H1 (cell line): ENCODE measurements around the gene C1orf50. TPM values are rescaled to one million over a fixed set of nuclear protein-coding genes. Genes with fewer than 3 reads are reported as not detected.

Experiments used
- CTCF ChIA-PET: fragments of 300-600 bp; sonication (Branson Sonifier 250); formaldehyde crosslinking; loops from one replicate; lab custom pipeline; 2021; ENCODE audit not compliant: partially characterized antibody; lab: Charles Lee
- POLR2A ChIA-PET: fragments of 300-600 bp; sonication (Branson Sonifier 250); formaldehyde crosslinking; loops from one replicate; lab custom pipeline; 2021; ENCODE audit warnings: inconsistent platforms; ENCODE audit not compliant: partially characterized antibody; lab: Charles Lee
- DNase-seq, 2 experiments: peaks; one replicate each; pipeline versions ENCODE4 v3.0.0 to v3.0.0-alpha.2; 2010 to 2022; ENCODE audit warnings: low spot score in 2 of 2, low read depth in 1 of 2, mixed read lengths in 1 of 2
- FAIRE-seq: peaks from 2 replicates; lab custom pipeline; 2011; peaks lifted over from hg19 to GRCh38; lab: Jason Lieb, UNC
- H2AFZ ChIP-seq: 2 replicates; pipeline ENCODE4 v1.8.1; 2012; ENCODE audit warnings: low read length, inconsistent platforms
- H2AK5ac ChIP-seq: 2 replicates; pipeline ENCODE4 v1.6.1; 2013; ENCODE audit warnings: low read depth, low read length
- H2BK120ac ChIP-seq: replicated peaks from 2 replicates; pipeline ENCODE3; 2013; ENCODE audit warnings: low read depth, low read length, inconsistent platforms
- H2BK12ac ChIP-seq: 2 replicates; pipeline ENCODE4 v1.6.1; 2013; ENCODE audit warnings: low read depth, low read length
- H2BK15ac ChIP-seq: 2 replicates; pipeline ENCODE4 v1.6.1; 2013; ENCODE audit warnings: low read length
- H2BK20ac ChIP-seq: 2 replicates; pipeline ENCODE4 v1.6.1; 2013; ENCODE audit warnings: low read length
- H2BK5ac ChIP-seq: 2 replicates; pipeline ENCODE4 v1.6.1; 2013; ENCODE audit warnings: low read depth, low read length
- H3K14ac ChIP-seq: 2 replicates; pipeline ENCODE4 v1.6.1; 2013; ENCODE audit warnings: inconsistent platforms; ENCODE audit not compliant: insufficient read length
- H3K18ac ChIP-seq: 2 replicates; pipeline ENCODE4 v1.6.1; 2013; ENCODE audit warnings: low read length; ENCODE audit errors: extremely low read depth
- H3K23ac ChIP-seq: 2 replicates; pipeline ENCODE4 v1.6.1; 2013; ENCODE audit warnings: inconsistent platforms; ENCODE audit not compliant: insufficient read length
- H3K23me2 ChIP-seq: 2 replicates; pipeline ENCODE4 v1.6.1; 2013; ENCODE audit warnings: low read depth, low read length
- H3K27ac ChIP-seq: 2 replicates; pipeline ENCODE4 v1.6.1; 2011; ENCODE audit warnings: low read depth, low read length, inconsistent platforms
- H3K27me3 ChIP-seq, 4 experiments: replicated peaks in 1 of 4; 1 replicate in 1 of 4; 2 replicates in 3 of 4; pipeline versions ENCODE4 v1.6.1 to v1.8.1; 2011 to 2013; ENCODE audit warnings: low read length in 3 of 4, mild to moderate bottlenecking in 3 of 4, inconsistent platforms in 2 of 4, mixed read lengths in 2 of 4, moderate library complexity in 1 of 4; ENCODE audit not compliant: control insufficient read depth in 3 of 4, insufficient read depth in 3 of 4; ENCODE audit errors: extremely low read depth in 1 of 4
- H3K36me3 ChIP-seq, 4 experiments: 2 replicates each; pipeline versions ENCODE4 v1.6.1 to v1.8.1; 2011 to 2013; ENCODE audit warnings: mild to moderate bottlenecking in 4 of 4, low read length in 3 of 4, moderate library complexity in 2 of 4, control low read depth in 1 of 4, inconsistent platforms in 1 of 4; ENCODE audit not compliant: insufficient read depth in 4 of 4, control insufficient read depth in 2 of 4
- H3K4ac ChIP-seq: replicated peaks from 2 replicates; pipeline ENCODE3; 2013; ENCODE audit warnings: low read length, low read depth, mixed read lengths, inconsistent platforms; ENCODE audit not compliant: insufficient read length
- H3K4me1 ChIP-seq, 4 experiments: replicated peaks in 1 of 4; 1 replicate in 1 of 4; 2 replicates in 3 of 4; pipeline versions ENCODE4 v1.6.1 to v1.8.1; 2011 to 2013; ENCODE audit warnings: low read length in 3 of 4, inconsistent platforms in 2 of 4, mixed read lengths in 1 of 4; ENCODE audit not compliant: insufficient read depth in 4 of 4, control insufficient read depth in 3 of 4
- H3K4me2 ChIP-seq, 2 experiments: 2 replicates each; pipeline versions ENCODE4 v1.6.1 to v1.8.1; 2011 to 2013; ENCODE audit warnings: low read depth in 2 of 2, low read length in 2 of 2, control low read depth in 1 of 2, inconsistent platforms in 1 of 2, mild to moderate bottlenecking in 1 of 2; ENCODE audit not compliant: insufficient read depth in 1 of 2
- H3K4me3 ChIP-seq, 4 experiments: fragments of 200-600, 300-600 bp in 1 of 4; sonication (generic), shearing (Covaris generic), sonication (Bioruptor Twin) in 1 of 4; 2 replicates each; pipeline versions ENCODE4 v1.5.1 to v1.8.1; 2011 to 2016; ENCODE audit warnings: low read length in 4 of 4, low read depth in 3 of 4, control low read depth in 2 of 4, inconsistent platforms in 2 of 4, mild to moderate bottlenecking in 2 of 4, mixed read lengths in 1 of 4, moderate library complexity in 1 of 4; ENCODE audit not compliant: insufficient read depth in 2 of 4; ENCODE audit errors: extremely low read depth in 1 of 4
- H3K56ac ChIP-seq: replicated peaks from 2 replicates; pipeline ENCODE3; 2013; ENCODE audit warnings: low read depth, mild to moderate bottlenecking, mixed read lengths, low read length, inconsistent platforms; ENCODE audit not compliant: insufficient read length
- H3K79me1 ChIP-seq: 2 replicates; pipeline ENCODE4 v1.6.1; 2013; ENCODE audit warnings: low read depth, low read length, control low read depth
- H3K79me2 ChIP-seq, 2 experiments: 2 replicates each; pipeline versions ENCODE4 v1.6.1 to v1.8.1; 2012 to 2013; ENCODE audit warnings: low read length in 2 of 2, mild to moderate bottlenecking in 2 of 2, inconsistent platforms in 1 of 2; ENCODE audit not compliant: insufficient read depth in 2 of 2, control insufficient read depth in 1 of 2
- H3K9ac ChIP-seq, 4 experiments: replicated peaks in 1 of 4; 1 replicate in 1 of 4; 2 replicates in 3 of 4; pipeline versions ENCODE4 v1.6.1 to v1.8.1; 2011 to 2013; ENCODE audit warnings: low read depth in 3 of 4, low read length in 3 of 4, control low read depth in 2 of 4, mild to moderate bottlenecking in 2 of 4, moderate library complexity in 2 of 4, inconsistent platforms in 1 of 4; ENCODE audit errors: extremely low read depth in 1 of 4
- H3K9me3 ChIP-seq, 2 experiments: 2 replicates each; pipeline versions ENCODE4 v1.6.1 to v1.8.1; 2012 to 2013; ENCODE audit warnings: mild to moderate bottlenecking in 2 of 2, moderate library complexity in 2 of 2, control low read depth in 1 of 2, inconsistent platforms in 1 of 2, low read depth in 1 of 2, low read length in 1 of 2, mixed read lengths in 1 of 2; ENCODE audit not compliant: insufficient read depth in 2 of 2
- H4K20me1 ChIP-seq, 2 experiments: replicated peaks in 1 of 2; 2 replicates each; pipeline versions ENCODE3 to v1.8.1; 2011 to 2013; ENCODE audit warnings: inconsistent platforms in 2 of 2, low read length in 2 of 2, mild to moderate bottlenecking in 1 of 2; ENCODE audit not compliant: insufficient read depth in 2 of 2, control insufficient read depth in 1 of 2
- H4K5ac ChIP-seq: 2 replicates; pipeline ENCODE4 v1.6.1; 2013; ENCODE audit warnings: low read length, low read depth, mixed read lengths, inconsistent platforms; ENCODE audit not compliant: insufficient read length
- H4K8ac ChIP-seq: 2 replicates; pipeline ENCODE4 v1.8.0; 2013; ENCODE audit warnings: mild to moderate bottlenecking, moderate library complexity, low read length, inconsistent platforms; ENCODE audit not compliant: insufficient read depth; ENCODE audit errors: extremely low read depth
- H4K91ac ChIP-seq: replicated peaks from 2 replicates; pipeline ENCODE3; 2013; ENCODE audit warnings: low read length, mixed read lengths, inconsistent platforms; ENCODE audit not compliant: insufficient read length
- ASH2L ChIP-seq: fragments of 200-600, 300-600 bp; sonication (generic); IDR thresholded peaks from one replicate; pipeline ENCODE4 v1.7.1; 2017; ENCODE audit warnings: low read length
- CHD1 ChIP-seq: IDR thresholded peaks from 2 replicates; pipeline ENCODE4 v1.6.1; 2012; ENCODE audit warnings: low read depth, low read length, improper control_type of control experiment
- MAFK ChIP-seq: IDR thresholded peaks from 2 replicates; pipeline ENCODE4 v1.6.1; 2012; ENCODE audit warnings: low read depth, mild to moderate bottlenecking, improper control_type of control experiment, low read length
- WGBS, 2 experiments: shearing (Covaris generic) in 1 of 2; methylation state at CpG; one replicate each; pipeline versions ENCODE4 v1.1.6 to v1.1.7; 2013 to 2015; ENCODE audit warnings: low lambda C conversion rate in 2 of 2, mixed read lengths in 2 of 2, inconsistent platforms in 1 of 2, low coverage in 1 of 2, missing lambda C conversion rate in 1 of 2; ENCODE audit not compliant: insufficient replicate concordance in 2 of 2, insufficient coverage in 1 of 2, insufficient read length in 1 of 2; ENCODE audit errors: extremely low coverage in 1 of 2, missing lambda C conversion rate in 1 of 2; 5-methylcytosine and 5-hydroxymethylcytosine counted together
- polyA plus RNA-seq, 7 experiments: library from polyadenylated mRNA; depleted of rRNA in 3 of 7; stranded (reverse) in 5 of 7; unstranded in 2 of 7; fragments of >200 nt in 5 of 7; fragments of 200-250 nt in 2 of 7; gene quantifications; 1 replicate in 5 of 7; 2 replicates in 1 of 7; 4 replicates in 1 of 7; pipeline versions ENCODE4 v1.2.1 to v1.2.3, GENCODE V29; 2011 to 2013; ENCODE audit warnings: missing spikeins in 2 of 7, mixed read lengths in 2 of 7
- total RNA-seq: library from RNA; stranded (reverse); fragmentation: NEBNext Ultra II Directional; extraction: Animal tissue kit (Norgen Biotek cat#: 25700); gene quantifications from 2 replicates; pipeline ENCODE4 v1.2.1, GENCODE V29; 2021

C1orf50 gene
- total and polyA plus RNA-seq, 2 of the 8 experiments (the other 6 are each of a cell fraction or from before 2014, with no cell fraction given): 3.2 to 7.1 TPM

GRCh38 chr1:42797979-42798378 lies 30.9 kb downstream of the C1orf50 start:
- Histone ChIP-seq H3K4me3 (no peak overlapping the region), H3K9ac (no peak overlapping the region), H2AK5ac (no peak overlapping the region), H3K56ac (no peak overlapping the region), H4K8ac (no peak overlapping the region)
- no peak for TF ChIP-seq MAFK
- no peak for TF ChIP-seq CHD1
- no peak for TF ChIP-seq ASH2L
- TF ChIP-seq, all 59 proteins: peak for 0
- WGBS, 2 experiments: 90% methylated on average over 5 of the region's 5 CpGs; no CpG with 5 or more reads in 1 of the 2 experiments
- Histone ChIP-seq H3K9me3 (no peaks in the 10 kb centered on the region; a peak in 1 of 4 replicates), H3K4me1 (no peaks in the 10 kb centered on the region), H3K18ac (no peak overlapping the region), H3K27ac (no peak overlapping the region), H2BK5ac (no peak overlapping the region), H3K79me1 (no peaks in the 10 kb centered on the region), H3K23me2 (no peaks in the 10 kb centered on the region), H3K14ac (no peak overlapping the region), H4K5ac (no peak overlapping the region), H4K91ac (no peak overlapping the region), H2BK120ac (no peak overlapping the region), H2BK20ac (no peak overlapping the region), H2AFZ (no peak overlapping the region), H2BK12ac (no peak overlapping the region), H3K36me3 (no peaks in the 10 kb centered on the region), H3K27me3 (no peaks in the 10 kb centered on the region), H3K23ac (no peak overlapping the region), H3K79me2 (no peaks in the 10 kb centered on the region), H2BK15ac (no peak overlapping the region), H4K20me1 (no peaks in the 10 kb centered on the region), H3K4me2 (no peak overlapping the region), H3K4ac (no peak overlapping the region)
- ChIA-PET CTCF (interaction anchor here (0.8 kb wide), 1 partner anchor 127 kb away, joined by 3 read pairs; no protein-coding TSS in a partner anchor), POLR2A (interaction anchor here (1.0 kb wide), 1 partner anchor 17 kb away, joined by 3 read pairs; no protein-coding TSS in a partner anchor)
- FAIRE-seq (no peak), DNase-seq (no peak)
